Measurements from ENCODE around the gene NPTX2. TPM values are rescaled to one million over a fixed set of nuclear protein-coding genes. Genes with fewer than 3 reads are reported as not detected.

Gene NPTX2
- total and polyA plus RNA-seq, 5 donors = 0.99 to 3.8 (median 3.3) TPM

GRCh38 chr7:98594348-98594747 lies 22.7 kb upstream of the NPTX2 start:
- DNase-seq (no peak), ATAC-seq (no peak)
- no peaks in the 10 kb centered on the region for H3K9me3 ChIP-seq (ENCODE audit: control insufficient read depth, low read length)
- H3K27me3 ChIP-seq (ENCODE audit: control insufficient read depth, insufficient read depth) = no peaks in the 10 kb centered on the region
- H3K27ac ChIP-seq (ENCODE audit: low read length) = no peak overlapping the region
- WGBS = 70% methylated on average over 4 of the region's 4 CpGs
- no peak overlapping the region for H3K4me3 ChIP-seq (ENCODE audit: low read length)
- no peaks in the 10 kb centered on the region for H3K4me1 ChIP-seq (ENCODE audit: control insufficient read depth, insufficient read depth, low read length)
- intact Hi-C loops (cut with DNase I) = no loop called here

GRCh38 chr7:98594787-98595186 lies 22.3 kb upstream of the NPTX2 start:
- Histone ChIP-seq H3K4me1 (ENCODE audit: control insufficient read depth, insufficient read depth, low read length) (no peaks in the 10 kb centered on the region), H3K9me3 (ENCODE audit: control insufficient read depth, low read length) (no peaks in the 10 kb centered on the region), H3K27ac (ENCODE audit: low read length) (no peak overlapping the region), H3K4me3 (ENCODE audit: low read length) (no peak overlapping the region), H3K27me3 (ENCODE audit: control insufficient read depth, insufficient read depth) (no peaks in the 10 kb centered on the region)
- intact Hi-C loops (cut with DNase I) = no loop called here
- no peak for ATAC-seq
- no peak for DNase-seq
- WGBS = 54% methylated on average over 5 of the region's 5 CpGs

GRCh38 chr7:98598846-98599615 lies 18.1 kb upstream of the NPTX2 start:
- H3K27me3 ChIP-seq (ENCODE audit: control insufficient read depth, insufficient read depth) = no peaks in the 10 kb centered on the region
- H3K9me3 ChIP-seq (ENCODE audit: control insufficient read depth, low read length) = no peaks in the 10 kb centered on the region
- WGBS = 71% methylated on average over 6 of the region's 6 CpGs
- no peak overlapping the region for H3K4me3 ChIP-seq (ENCODE audit: low read length)
- ATAC-seq (no peak), DNase-seq (no peak)
- no peak overlapping the region for H3K27ac ChIP-seq (ENCODE audit: low read length)
- H3K4me1 ChIP-seq (ENCODE audit: control insufficient read depth, insufficient read depth, low read length) = no peaks in the 10 kb centered on the region
- intact Hi-C loops (cut with DNase I) = no loop called here

- WGBS = 88% methylated on average over 6 of the region's 6 CpGs
- Histone ChIP-seq H3K9me3 (ENCODE audit: control insufficient read depth, low read length) (no peaks in the 10 kb centered on the region), H3K4me1 (ENCODE audit: control insufficient read depth, insufficient read depth, low read length) (no peaks in the 10 kb centered on the region), H3K27ac (ENCODE audit: low read length) (no peak overlapping the region), H3K4me3 (ENCODE audit: low read length) (no peak overlapping the region), H3K27me3 (ENCODE audit: control insufficient read depth, insufficient read depth) (no peaks in the 10 kb centered on the region)
- DNase-seq = no peak
- intact Hi-C loops (cut with DNase I) = no loop called here
- no peak for ATAC-seq
Measured at GRCh38 chr7:98599886-98600285, 17.2 kb upstream of the NPTX2 start.

GRCh38 chr7:98602755-98603398 lies 14.2 kb upstream of the NPTX2 start:
- ATAC-seq (no peak), DNase-seq (no peak)
- Histone ChIP-seq H3K9me3 (ENCODE audit: control insufficient read depth, low read length) (no peaks in the 10 kb centered on the region), H3K27ac (ENCODE audit: low read length) (no peak overlapping the region), H3K4me1 (ENCODE audit: control insufficient read depth, insufficient read depth, low read length) (no peaks in the 10 kb centered on the region), H3K27me3 (ENCODE audit: control insufficient read depth, insufficient read depth) (no peaks in the 10 kb centered on the region), H3K4me3 (ENCODE audit: low read length) (no peak overlapping the region)
- intact Hi-C loops (cut with DNase I) = no loop called here
- 67% methylated on average over 3 of the region's 3 CpGs for WGBS

- 67% methylated on average over 3 of the region's 3 CpGs for WGBS
Measured at GRCh38 chr7:98603399-98603788, 13.7 kb upstream of the NPTX2 start.

GRCh38 chr7:98613601-98614425 lies 3.3 kb upstream of the NPTX2 start:
- Histone ChIP-seq H3K27ac (ENCODE audit: low read length) (no peak overlapping the region), H3K4me1 (ENCODE audit: control insufficient read depth, insufficient read depth, low read length) (no peaks in the 10 kb centered on the region), H3K4me3 (ENCODE audit: low read length) (no peak overlapping the region), H3K27me3 (ENCODE audit: control insufficient read depth, insufficient read depth) (no peaks in the 10 kb centered on the region), H3K9me3 (ENCODE audit: control insufficient read depth, low read length) (no peaks in the 10 kb centered on the region)
- no peak for DNase-seq
- intact Hi-C loops (cut with DNase I) = no loop called here
- WGBS = 58% methylated on average over 14 of the region's 14 CpGs
- ATAC-seq = no peak

More at GRCh38 chr7:98603399-98603788, 13.7 kb upstream of the NPTX2 start:
- no peaks in the 10 kb centered on the region for H3K27me3 ChIP-seq (ENCODE audit: control insufficient read depth, insufficient read depth)
- intact Hi-C loops (cut with DNase I) = no loop called here
- no peaks in the 10 kb centered on the region for H3K4me1 ChIP-seq (ENCODE audit: control insufficient read depth, insufficient read depth, low read length)
- H3K9me3 ChIP-seq (ENCODE audit: control insufficient read depth, low read length) = no peaks in the 10 kb centered on the region
- H3K4me3 ChIP-seq (ENCODE audit: low read length) = no peak overlapping the region
- no peak overlapping the region for H3K27ac ChIP-seq (ENCODE audit: low read length)
- ATAC-seq = no peak
- no peak for DNase-seq

GRCh38 chr7:98616381-98617050 lies 569 bp upstream of the NPTX2 start:
- no peaks in the 10 kb centered on the region for H3K9me3 ChIP-seq (ENCODE audit: control insufficient read depth, low read length)
- no peak overlapping the region for H3K27ac ChIP-seq (ENCODE audit: low read length)
- DNase-seq (no peak), ATAC-seq (no peak)
- intact Hi-C loops (cut with DNase I) = no loop called here
- H3K4me1 ChIP-seq (ENCODE audit: control insufficient read depth, insufficient read depth, low read length) = no peaks in the 10 kb centered on the region
- 5% methylated on average over 67 of the region's 67 CpGs for WGBS
- no peak overlapping the region for H3K4me3 ChIP-seq (ENCODE audit: low read length)
- H3K27me3 ChIP-seq (ENCODE audit: control insufficient read depth, insufficient read depth) = no peaks in the 10 kb centered on the region

GRCh38 chr7:98617960-98618418 lies 904 bp downstream of the NPTX2 start:
- DNase-seq (no peak), ATAC-seq (no peak)
- intact Hi-C loops (cut with DNase I) = no loop called here
- 1% methylated on average over 40 of the region's 40 CpGs for WGBS
- Histone ChIP-seq H3K9me3 (ENCODE audit: control insufficient read depth, low read length) (no peaks in the 10 kb centered on the region), H3K4me3 (ENCODE audit: low read length) (no peak overlapping the region), H3K27ac (ENCODE audit: low read length) (no peak overlapping the region), H3K4me1 (ENCODE audit: control insufficient read depth, insufficient read depth, low read length) (no peaks in the 10 kb centered on the region), H3K27me3 (ENCODE audit: control insufficient read depth, insufficient read depth) (no peaks in the 10 kb centered on the region)

- DNase-seq (no peak), ATAC-seq (no peak)
- WGBS = 16% methylated on average over 2 of the region's 2 CpGs
- Histone ChIP-seq H3K27ac (ENCODE audit: low read length) (no peak overlapping the region), H3K9me3 (ENCODE audit: control insufficient read depth, low read length) (no peaks in the 10 kb centered on the region), H3K4me3 (ENCODE audit: low read length) (no peak overlapping the region), H3K27me3 (ENCODE audit: control insufficient read depth, insufficient read depth) (no peaks in the 10 kb centered on the region), H3K4me1 (ENCODE audit: control insufficient read depth, insufficient read depth, low read length) (no peaks in the 10 kb centered on the region)
- intact Hi-C loops (cut with DNase I) = no loop called here
Measured at GRCh38 chr7:98618786-98619185, 1.7 kb downstream of the NPTX2 start.
